HG03378 (cell line): ENCODE data around the gene MAP3K8.
A peak's percentile ranks its signal among the peaks of the same experiment; 100 is the strongest.

Experiments
- ATAC-seq: cut with Tn5 transposase; IDR thresholded peaks from one replicate; pipeline ENCODE4 v1.9.1; 2021; ENCODE audit warnings: mild to moderate bottlenecking, moderate library complexity; ENCODE audit not compliant: unreplicated experiment

Gene MAP3K8

GRCh38 chr10:30433730-30434272 lies at the start of gene MAP3K8:
MAP3K8 (plus strand) TSS chr10:30434184; CDS start chr10:30438939, 4,755 bp downstream.
- ATAC-seq: peak; percentile 52

GRCh38 chr10:30384701-30385201 lies 49.2 kb upstream of the MAP3K8 start:
- ATAC-seq: no peak

- ATAC-seq: no peak
Observed at GRCh38 chr10:30386801-30387588, 47.0 kb upstream of the MAP3K8 start.

- ATAC-seq: no peak
Observed at GRCh38 chr10:30387646-30388243, 46.2 kb upstream of the MAP3K8 start.

- ATAC-seq: no peak
Observed at GRCh38 chr10:30389543-30389942, 44.4 kb upstream of the MAP3K8 start.

- ATAC-seq: no peak
Observed at GRCh38 chr10:30390207-30390606, 43.8 kb upstream of the MAP3K8 start.

- no peak for ATAC-seq
Observed at GRCh38 chr10:30391266-30391665, 42.7 kb upstream of the MAP3K8 start.

- peak; percentile 79 for ATAC-seq
Observed at GRCh38 chr10:30392564-30392990, 41.4 kb upstream of the MAP3K8 start.

- ATAC-seq: no peak
Observed at GRCh38 chr10:30396293-30396692, 37.7 kb upstream of the MAP3K8 start.

- ATAC-seq: no peak
Observed at GRCh38 chr10:30396698-30397097, 37.3 kb upstream of the MAP3K8 start.

- no peak for ATAC-seq
Observed at GRCh38 chr10:30398193-30398592, 35.8 kb upstream of the MAP3K8 start.

- no peak for ATAC-seq
Observed at GRCh38 chr10:30398788-30399187, 35.2 kb upstream of the MAP3K8 start.

- ATAC-seq: no peak
Observed at GRCh38 chr10:30403494-30403893, 30.5 kb upstream of the MAP3K8 start.

GRCh38 chr10:30404540-30404939 lies 29.4 kb upstream of the MAP3K8 start:
- no peak for ATAC-seq

- no peak for ATAC-seq
Observed at GRCh38 chr10:30411263-30411662, 22.7 kb upstream of the MAP3K8 start.

GRCh38 chr10:30412901-30413300 lies 21.1 kb upstream of the MAP3K8 start:
- no peak for ATAC-seq

- peak; percentile 40 for ATAC-seq
Observed at GRCh38 chr10:30413996-30414576, 19.9 kb upstream of the MAP3K8 start.

- no peak for ATAC-seq
Observed at GRCh38 chr10:30415593-30415992, 18.4 kb upstream of the MAP3K8 start.

GRCh38 chr10:30417301-30417700 lies 16.7 kb upstream of the MAP3K8 start:
- ATAC-seq: no peak

GRCh38 chr10:30420266-30420665 lies 13.7 kb upstream of the MAP3K8 start:
- peak; percentile 72 for ATAC-seq

GRCh38 chr10:30420766-30421165 lies 13.2 kb upstream of the MAP3K8 start:
- ATAC-seq: no peak
